Right atrium auricular region (tissue), 2 donors: ENCODE results near the gene GRB10. TPM values are rescaled to one million over a fixed set of nuclear protein-coding genes. Genes with fewer than 3 reads are reported as not detected.
"Not testable (repeated sequence)": the region's sequence is repeated elsewhere in the genome, so short reads cannot be mapped to it uniquely, and the experiment has no call there.

Experiments
- DNase-seq: peaks from one replicate; pipeline ENCODE4 v3.0.0-alpha.2; 2019; ENCODE audit warnings: low spot score
- H3K27ac ChIP-seq, 2 donors: fragments of 200-600 bp; sonication (generic); 1 replicate in 1 of 2; 2 replicates in 1 of 2; pipeline ENCODE4 v1.5.1; 2016 to 2019
- H3K27me3 ChIP-seq, 2 donors: fragments of 200-600 bp; sonication (generic); one replicate each; pipeline versions ENCODE4 v1.5.1 to v1.6.0; 2017 to 2019
- H3K36me3 ChIP-seq: fragments of 200-600 bp; sonication (generic); one replicate; pipeline ENCODE4 v1.5.1; 2016
- H3K4me1 ChIP-seq, 2 donors: fragments of 200-600 bp; sonication (generic); one replicate each; pipeline versions ENCODE4 v1.5.1 to v1.6.0; 2017 to 2019
- H3K4me3 ChIP-seq, 2 donors: fragments of 200-600 bp; sonication (generic); 1 replicate in 1 of 2; 2 replicates in 1 of 2; pipeline ENCODE4 v1.5.1; 2017 to 2019; ENCODE audit warnings: mild to moderate bottlenecking in 1 of 2, moderate library complexity in 1 of 2
- H3K9me3 ChIP-seq, 2 donors: fragments of 200-600 bp; sonication (generic); one replicate each; pipeline ENCODE4 v1.5.1; 2019
- CTCF ChIP-seq, 2 donors: fragments of 200-600 bp; sonication (generic); IDR thresholded peaks; one replicate each; pipeline ENCODE4 v1.5.1; 2019; ENCODE audit warnings: antibody characterized with exemption in 2 of 2
- total RNA-seq, 2 donors: library from RNA; depleted of rRNA; stranded (reverse); fragments of >200 nt; gene quantifications; one replicate each; pipeline ENCODE4 v1.1.0, GENCODE V29; 2016

Gene GRB10
- total RNA-seq, 2 donors from 2014 or later: 36.5 to 39.0 TPM

GRCh38 chr7:50552139-50552538 lies 230.6 kb downstream of the GRB10 start:
- Histone ChIP-seq H3K9me3 (no peaks in the 10 kb centered on the region), H3K4me3 (no peak overlapping the region), H3K27ac (no peak overlapping the region), H3K4me1 (no peaks in the 10 kb centered on the region), H3K36me3 (no peaks in the 10 kb centered on the region), H3K27me3 (no peaks in the 10 kb centered on the region)
- TF ChIP-seq CTCF (IDR thresholded peaks at IDR 0.05): no peak
- DNase-seq: no peak

GRCh38 chr7:50545613-50546012 lies 237.1 kb downstream of the GRB10 start:
- H3K4me1 ChIP-seq, H3K9me3 ChIP-seq, H3K27ac ChIP-seq, H3K4me3 ChIP-seq, H3K36me3 ChIP-seq, H3K27me3 ChIP-seq, DNase-seq: not testable (repeated sequence)

GRCh38 chr7:50544992-50545391 lies 237.7 kb downstream of the GRB10 start:
- no peaks in the 10 kb centered on the region for H3K9me3 ChIP-seq
- H3K4me1 ChIP-seq: no peaks in the 10 kb centered on the region
- H3K36me3 ChIP-seq: no peaks in the 10 kb centered on the region
- H3K27ac ChIP-seq: no peak overlapping the region
- no peak for DNase-seq
- H3K4me3 ChIP-seq: no peak overlapping the region
- H3K27me3 ChIP-seq: no peaks in the 10 kb centered on the region
- TF ChIP-seq CTCF (IDR thresholded peaks at IDR 0.05): no peak

- Histone ChIP-seq H3K4me1 (no peaks in the 10 kb centered on the region), H3K27ac (no peak overlapping the region), H3K9me3 (no peaks in the 10 kb centered on the region), H3K36me3 (no peaks in the 10 kb centered on the region), H3K27me3 (no peaks in the 10 kb centered on the region), H3K4me3 (no peak overlapping the region)
- TF ChIP-seq CTCF (IDR thresholded peaks at IDR 0.05): no peak
- no peak for DNase-seq
Measured at GRCh38 chr7:50543776-50544442, 238.8 kb downstream of the GRB10 start.

- Histone ChIP-seq H3K27me3 (no peaks in the 10 kb centered on the region), H3K4me3 (no peak overlapping the region), H3K36me3 (no peaks in the 10 kb centered on the region), H3K27ac (no peak overlapping the region), H3K9me3 (no peaks in the 10 kb centered on the region), H3K4me1 (no peaks in the 10 kb centered on the region)
- no peak for DNase-seq
- TF ChIP-seq CTCF (IDR thresholded peaks at IDR 0.05): no peak
Measured at GRCh38 chr7:50542132-50542531, 240.6 kb downstream of the GRB10 start.

GRCh38 chr7:50540785-50541579 lies 241.7 kb downstream of the GRB10 start:
- no peaks in the 10 kb centered on the region for H3K36me3 ChIP-seq
- no peak overlapping the region for H3K4me3 ChIP-seq
- H3K27ac ChIP-seq: no peak overlapping the region
- H3K4me1 ChIP-seq: no peaks in the 10 kb centered on the region
- no peak for TF ChIP-seq CTCF (IDR thresholded peaks at IDR 0.05)
- H3K9me3 ChIP-seq: no peaks in the 10 kb centered on the region
- no peaks in the 10 kb centered on the region for H3K27me3 ChIP-seq
- DNase-seq: no peak

Other genes starting within 250 kb of the GRB10 start
- not detected for gene DDC, start 217.5 kb downstream of the GRB10 start, total RNA-seq